Activated naive CD4-positive, alpha-beta T cell treated with Interleukin-2 at 50 U/mL for 16 hours (primary cell): ENCODE results near the gene RANBP17.
"Not testable (repeated sequence)": the region's sequence is repeated elsewhere in the genome, so short reads cannot be mapped to it uniquely, and the experiment has no call there.

Source experiments
- DNase-seq: peaks from one replicate; pipeline ENCODE4 v3.0.0-alpha.2; 2020

The RANBP17 gene

DNA sequence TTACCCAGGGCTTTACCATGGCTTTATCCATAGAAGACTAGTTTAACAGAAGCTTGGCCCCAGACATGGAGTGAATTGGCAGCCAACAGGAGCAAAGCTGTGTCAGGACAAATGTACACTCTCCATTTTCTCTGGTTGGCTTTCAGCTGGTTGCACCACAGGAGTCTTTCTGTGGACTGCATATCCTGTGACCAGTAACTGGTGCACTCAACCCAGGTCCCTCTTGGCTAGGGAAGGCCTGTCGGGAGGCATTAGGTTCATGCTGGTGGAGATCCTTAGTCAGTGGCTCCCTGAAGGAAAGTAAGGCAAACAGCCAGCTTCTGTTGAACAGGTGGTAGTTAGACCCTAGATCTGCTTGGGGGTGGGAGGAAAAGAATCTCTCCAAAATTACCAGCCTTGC is 300.3 kb downstream of the RANBP17 start:
- DNase-seq, result no peak

DNA sequence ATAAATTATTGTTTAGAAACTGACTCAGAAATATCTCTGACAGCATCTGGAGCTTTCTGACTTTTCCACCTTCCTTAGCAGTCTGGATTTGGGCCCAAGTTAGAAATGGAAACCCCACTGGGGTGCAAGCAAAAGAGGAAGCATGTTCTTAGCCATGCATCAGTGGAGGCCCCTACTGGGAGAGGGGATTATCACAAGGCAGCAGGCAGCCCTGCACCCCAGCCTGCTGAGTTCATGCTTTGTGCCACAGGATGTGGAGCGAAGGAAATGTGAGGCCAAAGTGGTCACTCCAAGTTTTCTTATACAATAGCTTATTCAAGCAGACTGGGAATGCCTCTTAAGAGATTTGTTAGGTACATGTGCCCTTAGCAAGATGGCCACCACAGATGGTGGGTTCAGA is 300.8 kb downstream of the RANBP17 start:
- DNase-seq, result no peak

DNA sequence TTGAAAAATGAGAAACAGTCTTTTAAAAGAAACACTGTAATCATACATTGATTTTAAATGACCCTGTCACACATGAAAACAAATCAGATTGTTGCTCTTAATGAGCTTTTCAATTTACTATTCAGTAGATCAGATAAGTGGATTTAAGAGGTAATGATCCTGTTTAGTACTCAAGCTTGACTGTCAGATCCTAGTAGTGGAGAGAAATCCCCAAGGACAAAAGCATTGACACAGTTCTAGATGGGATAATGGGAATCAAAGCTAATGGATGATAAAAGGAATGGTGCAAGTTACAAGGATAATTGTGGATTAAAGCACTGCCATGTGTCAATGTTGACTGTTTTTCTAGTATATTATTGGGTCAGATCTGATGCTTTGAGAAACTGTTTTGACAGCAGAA is 304.9 kb downstream of the RANBP17 start:
- DNase-seq, result no peak

DNA sequence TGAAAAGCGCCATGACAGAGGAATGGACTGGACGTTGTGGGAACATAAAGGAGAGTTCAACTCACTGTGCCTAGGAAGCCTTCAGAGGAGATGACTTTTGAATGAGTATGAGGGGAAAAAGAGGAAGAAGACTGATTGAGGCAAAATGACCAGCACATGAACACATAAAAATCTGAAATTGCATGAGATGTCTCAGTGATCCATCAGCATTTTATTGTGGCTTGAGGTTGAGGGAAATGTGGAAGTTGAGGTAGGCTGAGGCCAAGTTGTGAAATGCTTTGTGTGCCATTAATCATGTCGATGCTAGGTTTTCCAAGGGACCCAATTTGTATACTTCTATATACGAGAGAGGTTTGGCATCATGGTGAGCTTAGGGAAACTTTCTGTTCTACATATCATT is 306.4 kb downstream of the RANBP17 start:
- no peak for DNase-seq

DNA sequence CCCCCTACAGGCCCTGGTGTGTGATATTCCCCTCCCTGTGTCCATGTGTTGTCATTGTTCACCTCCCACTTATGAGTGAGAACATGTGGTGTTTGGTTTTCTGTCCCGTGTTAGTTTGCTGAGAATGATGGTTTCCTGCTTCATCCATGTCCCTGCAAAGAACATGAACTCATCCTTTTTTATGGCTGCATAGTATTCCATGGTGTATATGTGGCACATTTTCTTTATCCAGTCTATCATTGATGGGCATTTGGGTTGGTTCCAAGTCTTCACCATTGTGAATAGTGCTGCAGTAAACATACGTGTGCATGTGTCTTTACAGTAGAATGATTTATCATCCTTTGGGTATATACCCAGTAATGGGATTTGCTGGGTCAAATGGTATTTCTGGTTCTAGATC is 313.1 kb downstream of the RANBP17 start:
- not testable (repeated sequence) for DNase-seq

DNA sequence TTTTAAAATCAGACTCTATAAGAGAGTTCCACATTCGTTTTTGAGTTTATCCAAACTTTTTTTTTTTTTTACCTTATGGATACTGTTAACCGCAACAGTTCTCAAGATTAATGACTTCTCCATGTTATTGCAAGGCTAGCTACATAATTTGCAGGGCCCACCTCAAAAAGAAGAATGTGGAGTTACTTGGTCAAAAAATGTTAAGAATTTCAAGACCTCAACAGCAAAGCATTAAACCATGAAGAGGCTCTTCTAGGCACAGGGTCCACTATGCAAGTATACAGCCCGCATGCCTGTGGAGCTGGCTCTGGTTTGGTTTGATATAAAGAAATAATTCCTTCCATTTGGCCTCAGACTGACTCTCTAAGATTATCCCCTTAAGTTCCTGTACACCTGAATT is 313.9 kb downstream of the RANBP17 start:
- DNase-seq, result no peak

DNA sequence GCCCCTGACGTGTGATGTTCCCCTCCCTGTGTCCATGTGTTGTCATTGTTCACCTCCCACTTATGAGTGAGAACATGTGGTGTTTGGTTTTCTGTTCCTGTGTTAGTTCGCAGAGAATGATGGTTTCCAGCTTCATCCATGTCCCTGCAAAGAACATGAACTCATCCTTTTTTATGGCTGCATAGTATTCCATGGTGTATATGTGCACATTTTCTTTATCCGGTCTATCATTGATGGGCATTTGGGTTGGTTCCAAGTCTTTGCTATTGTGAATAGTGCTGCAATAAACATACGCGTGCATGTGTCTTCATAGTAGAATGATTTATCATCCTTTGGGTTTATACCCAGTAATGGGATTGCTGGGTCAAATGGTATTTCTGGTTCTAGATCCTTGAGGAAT is 316.4 kb downstream of the RANBP17 start:
- DNase-seq, result not testable (repeated sequence)

DNA sequence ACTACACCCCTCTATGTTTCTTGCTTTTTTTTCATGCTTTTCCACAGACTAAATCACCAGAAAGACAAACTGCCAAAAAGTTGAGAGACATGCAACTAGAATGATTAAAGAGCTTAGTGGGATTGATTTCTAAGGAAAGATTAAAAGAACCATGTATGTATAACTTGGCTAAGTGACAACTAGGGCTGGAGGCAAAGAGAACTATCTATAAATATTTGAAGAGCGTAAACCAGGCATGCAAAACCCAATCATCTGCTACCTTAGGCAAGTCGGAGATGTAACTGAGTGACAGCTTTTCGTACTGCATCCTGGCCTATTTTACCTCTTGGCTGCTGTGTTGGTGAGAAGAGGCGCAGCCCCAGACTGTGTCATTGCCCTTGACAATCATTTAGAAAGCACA is 326.2 kb downstream of the RANBP17 start:
- DNase-seq, result no peak

DNA sequence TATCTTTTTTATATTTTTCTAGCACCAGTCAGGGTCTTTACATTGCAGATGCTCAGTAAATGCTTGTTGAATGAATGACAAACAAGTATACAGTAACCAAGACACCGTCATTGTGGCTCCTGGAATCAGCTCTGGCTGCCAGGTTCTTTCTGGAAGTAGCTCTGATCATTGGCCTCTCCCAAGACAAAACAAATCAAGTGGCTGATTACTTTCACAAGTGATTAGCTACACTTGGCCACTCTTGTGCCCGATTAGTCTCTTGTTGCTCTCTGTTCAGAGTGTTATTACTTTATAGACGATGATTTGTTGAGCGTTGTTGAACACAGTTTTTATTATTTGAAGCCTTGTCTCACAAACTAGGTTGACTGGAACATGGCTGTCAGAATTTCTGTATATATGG is 327.6 kb downstream of the RANBP17 start:
- DNase-seq, result no peak

DNA sequence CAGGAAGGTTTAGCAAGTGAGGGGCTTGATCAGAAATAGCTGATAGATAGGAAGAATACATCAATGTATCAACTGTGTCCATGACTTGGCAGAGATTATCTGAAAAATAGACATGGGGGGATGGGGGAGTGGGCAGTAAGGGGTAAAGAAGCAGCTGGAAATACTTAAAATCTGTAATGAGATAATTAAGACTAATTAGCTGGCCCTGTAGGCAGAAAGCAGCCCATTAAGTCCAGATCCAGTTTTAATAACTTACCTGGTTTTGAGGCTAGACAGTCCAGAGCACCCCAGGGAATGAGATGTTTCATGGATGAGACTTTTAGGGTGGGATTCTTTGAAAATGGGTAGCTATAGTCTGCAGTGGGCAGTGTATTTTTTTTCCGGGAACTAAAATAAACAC is 330.3 kb downstream of the RANBP17 start:
- DNase-seq, result no peak

DNA sequence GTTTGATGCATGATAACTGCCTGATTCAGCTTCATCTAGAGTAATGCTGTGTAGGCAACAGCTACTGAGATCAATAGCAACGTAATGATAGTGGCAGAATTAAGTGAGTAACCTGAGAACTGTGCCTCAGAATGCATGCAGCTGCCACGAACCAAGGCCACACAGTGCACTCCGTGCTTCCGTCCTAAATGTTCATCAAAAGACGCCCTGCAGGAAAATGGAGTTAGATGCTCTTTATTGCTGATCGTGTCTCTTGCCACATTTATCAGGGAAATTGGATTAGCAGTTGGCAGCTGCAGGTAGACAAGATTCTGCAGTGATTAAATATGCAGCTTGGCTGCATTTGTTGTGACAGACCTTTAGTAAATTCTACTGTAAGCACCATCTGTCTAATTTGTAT is 339.5 kb downstream of the RANBP17 start:
- no peak for DNase-seq

DNA sequence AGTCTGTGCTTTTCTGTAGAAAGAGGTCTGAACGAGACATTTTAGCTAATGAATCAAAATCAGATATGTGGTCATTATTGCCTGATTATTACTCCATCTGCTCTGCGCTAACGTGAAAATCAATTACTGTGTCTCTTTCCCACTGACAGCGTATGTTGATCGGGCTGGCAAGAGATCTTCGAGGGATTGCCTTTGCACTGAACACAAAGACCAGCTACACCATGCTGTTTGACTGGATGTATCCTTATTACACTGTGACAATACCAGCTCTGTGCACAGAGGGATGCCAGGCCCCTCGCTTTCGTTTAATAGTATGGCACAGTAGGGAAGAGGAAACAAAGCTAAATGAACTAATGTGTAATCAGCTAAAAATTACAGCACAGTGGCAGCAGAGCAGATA is 343.6 kb downstream of the RANBP17 start:
- no peak for DNase-seq

DNA sequence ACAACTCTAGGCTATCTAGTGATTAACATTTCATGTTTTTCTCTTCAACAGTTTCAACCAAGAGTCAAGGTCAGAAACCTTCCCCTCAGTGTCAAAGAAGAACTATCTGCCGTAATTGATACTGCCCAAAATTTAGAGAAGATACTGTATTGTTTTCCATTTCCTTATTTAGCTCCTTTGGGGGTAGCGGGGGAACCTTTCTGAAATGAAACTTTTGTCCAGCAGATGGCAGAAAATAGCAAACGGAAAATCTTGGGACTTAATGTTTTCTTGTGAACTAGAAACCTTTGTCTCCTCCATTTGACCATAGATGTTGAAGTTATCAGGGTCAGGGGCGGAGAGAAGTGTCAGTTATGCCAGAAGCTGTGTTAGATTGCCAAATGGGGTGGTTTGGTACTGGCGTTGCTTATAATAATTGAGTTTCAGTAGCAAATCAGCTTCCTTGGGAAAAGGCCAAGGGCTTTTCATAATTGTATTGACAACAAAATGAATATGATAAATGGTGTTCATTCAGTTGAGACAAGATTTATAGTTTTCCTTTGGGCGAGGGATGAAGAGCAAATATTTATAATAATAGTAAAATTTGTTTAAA is 345.5 kb downstream of the RANBP17 start:
- DNase-seq, result no peak

DNA sequence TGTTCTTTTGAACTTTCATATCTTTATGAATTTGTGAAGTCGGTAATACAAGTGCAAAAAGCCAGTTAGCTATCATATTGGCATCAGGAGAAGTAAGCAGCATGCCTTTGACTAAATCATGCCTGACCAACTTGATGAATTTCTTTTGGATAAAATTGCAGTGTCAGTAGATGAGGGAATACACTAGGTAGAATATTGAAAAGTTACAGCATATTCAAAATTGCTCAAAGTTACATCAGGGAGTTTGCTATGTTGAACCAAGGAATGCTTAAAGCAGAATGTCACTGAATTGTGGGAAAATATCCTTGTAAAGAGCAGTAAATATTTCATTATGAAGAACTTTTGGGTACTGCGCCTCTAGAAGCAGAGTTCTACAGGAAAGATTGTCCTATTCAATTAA is 360.1 kb downstream of the RANBP17 start:
- no peak for DNase-seq

DNA sequence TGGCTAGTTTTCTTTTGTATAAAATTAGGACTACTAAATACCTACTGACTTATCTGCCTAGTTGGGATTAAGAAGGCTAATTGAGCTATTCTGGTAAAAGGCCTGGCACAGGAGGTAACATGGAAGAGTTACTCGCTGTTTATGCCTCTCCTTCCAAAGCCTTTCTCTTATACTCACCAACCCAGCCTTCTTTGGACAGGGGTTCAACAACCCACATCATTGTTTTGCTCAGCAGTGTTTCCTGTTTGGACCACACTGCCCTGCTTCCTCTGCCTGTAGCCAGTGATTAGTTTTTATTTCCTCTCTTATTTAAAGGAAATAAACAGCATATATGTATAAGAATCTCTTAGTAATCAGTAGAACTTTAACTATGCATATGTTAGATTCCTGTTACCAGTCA is 362.1 kb downstream of the RANBP17 start:
- no peak for DNase-seq

DNA sequence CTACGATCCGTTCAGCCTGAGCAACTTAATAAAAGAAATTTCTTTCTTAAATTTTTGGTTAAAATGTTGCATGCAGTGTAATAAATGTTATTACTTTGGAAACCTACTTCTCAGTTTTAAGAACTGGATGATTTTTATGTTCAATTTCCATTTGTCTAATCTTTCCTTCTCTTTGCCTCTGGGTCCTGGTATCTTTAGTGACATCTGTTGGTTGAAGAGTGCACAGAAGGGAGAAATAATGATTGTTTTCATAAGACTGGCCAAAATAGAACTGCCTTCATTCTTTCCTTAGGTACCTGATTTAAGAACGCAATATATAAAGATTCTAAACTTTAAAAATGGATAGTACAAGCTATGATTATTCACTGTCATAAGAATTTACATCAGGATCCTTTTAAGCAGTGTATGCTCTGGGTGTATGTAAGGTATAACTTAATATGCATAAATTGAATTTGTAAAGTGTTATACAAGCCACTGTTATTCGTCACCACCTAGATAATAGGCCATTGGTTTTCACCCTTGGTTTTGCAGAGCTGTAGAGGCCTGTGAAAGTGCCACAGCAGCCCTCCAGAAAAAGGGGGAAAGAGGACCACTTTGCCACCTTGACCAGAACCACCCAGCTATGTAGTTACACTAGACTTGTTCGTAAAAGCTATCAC is 364.4 kb downstream of the RANBP17 start:
- no peak for DNase-seq

DNA sequence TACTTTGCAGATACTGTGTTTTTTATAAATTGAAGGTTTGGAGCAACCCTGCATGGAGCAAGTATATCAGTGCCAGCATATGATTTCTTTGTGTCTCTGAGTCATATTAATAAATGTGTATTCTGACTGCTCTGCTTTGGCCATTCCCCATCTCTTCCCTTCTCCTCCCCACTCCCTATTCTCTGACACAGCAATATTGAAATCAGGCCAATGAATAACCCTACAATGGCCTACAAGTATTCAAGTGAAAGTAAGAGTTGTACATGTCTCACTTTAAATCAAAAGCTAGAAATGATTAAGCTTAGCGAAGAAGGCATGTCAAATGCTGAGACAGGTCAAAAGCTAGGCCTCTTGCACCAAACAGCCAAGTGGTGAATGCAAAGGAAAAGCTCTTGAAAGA is 365.0 kb downstream of the RANBP17 start:
- DNase-seq, result no peak

DNA sequence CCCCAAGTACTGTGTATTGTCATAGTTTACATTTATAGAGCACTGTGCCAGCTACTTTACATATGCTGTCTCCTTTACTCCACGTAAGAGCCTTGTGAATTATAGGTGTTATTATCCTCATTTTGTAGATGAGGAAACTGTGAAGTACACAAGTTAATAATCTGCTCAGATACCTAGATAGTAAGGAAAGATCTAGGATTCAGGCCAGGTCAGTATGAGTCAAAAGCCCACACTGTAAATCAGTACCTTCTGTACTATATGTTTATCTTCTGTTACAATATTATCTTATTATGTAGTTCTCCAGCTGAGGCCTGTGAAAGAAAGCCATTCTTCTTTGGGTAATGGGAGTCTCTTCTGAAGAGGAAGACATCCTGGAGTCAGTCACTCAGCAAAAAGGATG is 374.8 kb downstream of the RANBP17 start:
- DNase-seq, result no peak

DNA sequence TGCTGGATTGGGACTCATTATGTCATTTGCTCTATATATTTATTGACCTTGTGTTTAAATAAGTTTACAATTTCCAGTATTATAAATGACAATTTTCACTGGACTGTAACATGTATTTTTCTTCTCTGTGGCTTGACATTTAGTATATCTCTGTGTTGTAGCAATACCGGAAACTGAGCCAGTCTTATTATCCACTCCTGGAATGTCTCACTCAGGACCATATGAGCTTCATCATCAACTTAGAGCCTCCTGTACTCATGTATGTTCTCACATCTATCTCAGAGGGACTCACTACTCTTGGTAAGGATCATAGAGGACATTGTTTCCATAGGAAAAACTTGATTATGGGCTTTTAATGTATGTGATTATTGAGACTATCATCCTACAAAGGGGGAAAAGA is 380.7 kb downstream of the RANBP17 start:
- no peak for DNase-seq

DNA sequence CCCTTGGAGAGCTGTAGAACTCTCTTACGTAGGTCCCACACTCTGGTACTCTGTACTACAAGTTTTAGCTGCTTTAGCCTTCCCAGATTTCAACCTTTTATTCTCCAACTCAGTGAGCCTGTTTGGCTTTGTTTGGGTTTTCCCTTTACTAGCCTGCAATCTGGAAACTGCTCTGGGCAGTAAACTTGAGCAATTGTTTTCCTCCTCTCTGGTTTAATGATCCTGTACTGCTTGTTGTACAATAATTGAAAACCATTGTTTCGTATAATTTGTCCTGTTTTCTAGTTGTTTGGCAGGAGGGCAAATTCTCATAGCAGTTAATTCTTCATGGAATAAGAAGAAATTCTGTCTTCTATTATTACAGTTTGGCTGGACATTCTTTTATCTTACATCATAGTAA is 384.4 kb downstream of the RANBP17 start:
- no peak for DNase-seq

DNA sequence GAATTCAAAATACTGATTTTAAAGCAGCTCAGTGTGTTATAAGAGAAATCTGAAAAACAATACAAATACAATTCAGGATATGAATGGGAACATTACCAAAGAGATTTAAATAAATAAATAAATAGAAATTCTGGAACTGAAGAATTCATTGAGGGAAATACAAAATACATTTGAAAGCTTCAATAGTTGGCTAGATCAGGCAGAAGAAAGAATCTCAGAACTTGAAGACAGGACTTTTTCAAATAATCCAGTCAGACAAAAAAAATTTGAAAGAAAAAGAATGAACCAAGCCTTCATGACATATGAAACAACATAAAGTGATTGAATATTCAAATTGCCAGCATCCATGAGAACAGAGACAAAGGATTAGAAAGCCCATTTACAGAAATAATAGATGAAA is 387.6 kb downstream of the RANBP17 start:
- DNase-seq, result no peak

DNA sequence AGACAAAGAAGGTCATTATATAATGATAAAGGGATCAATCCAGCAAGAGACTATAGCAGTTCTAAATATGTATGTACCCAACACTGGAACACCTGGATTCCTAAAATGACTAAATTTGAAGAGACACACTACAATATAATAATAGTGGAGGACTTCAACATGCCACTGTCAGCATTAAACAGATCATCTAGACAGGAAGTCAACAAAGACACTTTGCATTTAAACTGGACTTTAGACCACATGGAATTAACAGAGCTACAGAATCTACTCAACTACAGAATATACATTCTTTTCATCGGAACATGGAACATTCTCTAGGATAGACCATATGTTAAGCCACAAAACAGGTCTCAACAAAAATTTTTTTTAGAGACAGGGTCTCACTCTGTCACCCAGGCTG is 388.9 kb downstream of the RANBP17 start:
- DNase-seq, result no peak

DNA sequence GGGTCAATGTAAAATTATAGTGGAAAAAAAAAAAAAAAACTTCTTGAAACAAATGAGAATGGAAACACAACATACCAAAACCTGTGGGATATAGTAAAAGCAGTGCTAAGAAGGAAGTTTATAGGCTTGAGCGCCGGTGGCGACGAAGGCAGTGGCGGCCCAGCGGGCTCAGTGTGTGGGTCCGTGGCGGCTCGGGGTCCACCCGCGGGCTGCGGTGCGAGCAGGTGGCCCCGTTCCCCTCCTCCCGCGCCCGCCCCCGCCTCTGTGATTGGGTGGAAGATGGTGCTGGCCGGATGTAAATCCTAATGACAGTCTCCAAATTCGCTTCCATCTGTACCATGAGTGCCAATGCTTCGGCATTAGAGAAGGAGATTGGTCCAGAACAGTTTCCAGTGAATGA is 389.7 kb downstream of the RANBP17 start:
- DNase-seq, result no peak

DNA sequence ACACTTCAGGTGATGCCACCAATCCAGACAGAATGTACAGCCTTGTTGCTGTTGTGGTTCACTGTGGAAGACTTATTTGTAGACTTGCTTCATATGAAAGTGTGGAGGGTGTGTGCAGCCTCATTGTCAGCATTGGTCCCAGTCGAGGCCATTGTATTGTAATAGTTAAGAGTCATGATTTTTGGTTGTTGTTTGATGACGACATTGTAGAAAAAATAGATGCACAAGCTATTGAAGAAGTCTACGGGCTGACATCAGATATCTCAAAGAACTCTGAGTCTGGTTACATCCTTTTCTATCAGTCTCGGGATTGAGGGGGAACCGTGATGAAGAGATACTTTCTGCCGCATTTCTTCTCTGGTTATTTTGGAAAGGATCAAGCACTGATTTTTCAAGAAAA is 390.9 kb downstream of the RANBP17 start:
- no peak for DNase-seq

DNA sequence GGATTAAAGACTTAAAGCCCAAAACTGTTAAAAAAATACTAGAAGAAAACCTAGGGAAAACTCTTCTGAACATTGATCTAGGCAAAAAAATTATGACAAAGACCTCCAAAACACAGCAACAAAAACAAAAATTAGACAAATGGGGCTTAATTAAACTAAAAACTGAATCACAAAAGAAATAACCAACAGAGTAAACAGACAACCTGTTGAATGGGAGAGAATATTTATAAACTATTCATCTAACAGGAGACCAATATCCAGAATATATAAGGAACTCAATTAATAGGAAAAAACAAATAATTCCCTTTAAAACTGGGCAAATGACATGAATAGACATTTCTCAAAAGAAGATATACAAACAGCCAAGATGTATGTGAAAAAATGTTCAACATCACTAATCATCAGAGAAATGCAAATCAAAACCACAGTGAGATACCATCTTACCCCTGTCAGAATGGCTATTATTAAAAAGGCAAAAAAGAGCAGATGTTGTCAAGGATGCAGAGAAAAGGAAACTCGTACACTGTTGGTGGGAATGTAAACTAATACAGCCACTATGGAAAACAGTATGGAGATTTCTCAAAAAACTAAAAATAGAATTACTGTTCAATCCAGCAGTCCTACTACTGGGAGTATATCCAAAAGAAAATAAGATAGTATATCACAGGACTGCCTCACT is 397.1 kb downstream of the RANBP17 start:
- DNase-seq, result no peak
